ENCODE measurements around the gene TP63. TPM values are rescaled to one million over a fixed set of nuclear protein-coding genes. Genes with fewer than 3 reads are reported as not detected.

Gene TP63
- total and polyA plus RNA-seq, 12 donors, result 0.11 to 0.84 (median 0.16) TPM; not detected in 1

GRCh38 chr3:189690672-189691071 is 59.5 kb downstream of the TP63 start:
- no peak overlapping the region for H3K4me3 ChIP-seq
- H3K36me3 ChIP-seq (replicated peaks in 1 of 2), result no peaks in the 10 kb centered on the region
- 85 to 94% (median 89%) methylated on average over 2 of the region's 2 CpGs for WGBS, 4 donors
- H3K27me3 ChIP-seq, result no peaks in the 10 kb centered on the region
- intact Hi-C loops (cut with DNase I), result no loop called here
- H3K9me3 ChIP-seq (replicated peaks in 1 of 3), result no peaks in the 10 kb centered on the region
- H3K4me1 ChIP-seq (replicated peaks in 1 of 2), result no peaks in the 10 kb centered on the region
- TF ChIP-seq POLR2A (IDR thresholded peaks at IDR 0.05) (no peak), CTCF (IDR thresholded peaks at IDR 0.05) (no peak)
- no peak for DNase-seq
- H3K27ac ChIP-seq, result no peak overlapping the region

GRCh38 chr3:189695400-189695799 is 64.2 kb downstream of the TP63 start:
- intact Hi-C loops (cut with DNase I), result no loop called here
- Histone ChIP-seq H3K27me3 (no peaks in the 10 kb centered on the region), H3K36me3 (replicated peaks in 1 of 2) (no peaks in the 10 kb centered on the region), H3K4me3 (no peak overlapping the region), H3K27ac (no peak overlapping the region), H3K9me3 (replicated peaks in 1 of 3) (no peaks in the 10 kb centered on the region), H3K4me1 (replicated peaks in 1 of 2) (no peaks in the 10 kb centered on the region)
- no peak for DNase-seq
- WGBS, 4 donors, result 93 to 98% (median 96%) methylated on average over 2 of the region's 2 CpGs
- no peak for TF ChIP-seq CTCF (IDR thresholded peaks at IDR 0.05)
- no peak for TF ChIP-seq POLR2A (IDR thresholded peaks at IDR 0.05)

- 73 to 80% (median 75%) methylated on average over 2 of the region's 2 CpGs for WGBS, 4 donors
- H3K27me3 ChIP-seq, result no peaks in the 10 kb centered on the region
- no peaks in the 10 kb centered on the region for H3K9me3 ChIP-seq (replicated peaks in 1 of 3)
- TF ChIP-seq POLR2A (IDR thresholded peaks at IDR 0.05) (no peak), CTCF (IDR thresholded peaks at IDR 0.05) (no peak)
- no peak overlapping the region for H3K4me3 ChIP-seq
- DNase-seq, result no peak
- intact Hi-C loops (cut with DNase I), result no loop called here
- no peaks in the 10 kb centered on the region for H3K4me1 ChIP-seq (replicated peaks in 1 of 2)
- H3K27ac ChIP-seq, result no peak overlapping the region
- H3K36me3 ChIP-seq (replicated peaks in 1 of 2), result no peaks in the 10 kb centered on the region
Measured at GRCh38 chr3:189698811-189699210, 67.6 kb downstream of the TP63 start.

- Histone ChIP-seq H3K36me3 (replicated peaks in 1 of 2) (no peaks in the 10 kb centered on the region), H3K27ac (no peak overlapping the region), H3K4me1 (replicated peaks in 1 of 2) (no peaks in the 10 kb centered on the region), H3K4me3 (no peak overlapping the region), H3K9me3 (replicated peaks in 1 of 3) (no peaks in the 10 kb centered on the region), H3K27me3 (no peaks in the 10 kb centered on the region)
- WGBS, 4 donors, result 83 to 94% (median 92%) methylated on average over 1 of the region's 1 CpG
- no peak for DNase-seq
- TF ChIP-seq CTCF (IDR thresholded peaks at IDR 0.05), result no peak
- no peak for TF ChIP-seq POLR2A (IDR thresholded peaks at IDR 0.05)
- intact Hi-C loops (cut with DNase I), result no loop called here
Measured at GRCh38 chr3:189699885-189700284, 68.7 kb downstream of the TP63 start.

Data from adrenal gland (tissue), 12 donors.